ENCODE results near the gene TULP4.

- TF ChIP-seq CTCF (conservative IDR thresholded peaks at IDR 0.05; ENCODE audit: low read length) (no peak), EZH2phosphoT487 (IDR thresholded peaks at IDR 0.05; ENCODE audit: borderline replicate concordance) (no peak)
Observed at GRCh38 chr6:158514176-158514575, 201.9 kb downstream of the TULP4 start.

All from Loucy (cell line).